Stomach smooth muscle (tissue), 2 donors: ENCODE results near the gene NLRC4.
"Not testable (repeated sequence)": the region's sequence is repeated elsewhere in the genome, so short reads cannot be mapped to it uniquely, and the experiment has no call there.

Source experiments
- H3K27ac ChIP-seq: one replicate; pipeline ENCODE4 v1.7.0; 2013; ENCODE audit warnings: mild to moderate bottlenecking, low read length, inconsistent platforms
- H3K27me3 ChIP-seq, 2 donors: one replicate each; pipeline ENCODE4 v1.7.0; 2013; ENCODE audit warnings: low read length in 2 of 2; ENCODE audit not compliant: insufficient read depth in 2 of 2, control insufficient read depth in 1 of 2
- H3K36me3 ChIP-seq, 2 donors: one replicate each; pipeline ENCODE4 v1.7.0; 2013; ENCODE audit warnings: low read length in 2 of 2; ENCODE audit not compliant: control insufficient read depth in 2 of 2, insufficient read depth in 2 of 2
- H3K4me1 ChIP-seq: one replicate; pipeline ENCODE4 v1.7.0; 2013; ENCODE audit warnings: low read length; ENCODE audit not compliant: control insufficient read depth, insufficient read depth
- H3K4me3 ChIP-seq, 2 donors: one replicate each; pipeline ENCODE4 v1.7.0; 2013; ENCODE audit warnings: low read length in 2 of 2
- H3K9ac ChIP-seq, 2 donors: one replicate each; pipeline ENCODE4 v1.7.0; 2013; ENCODE audit warnings: low read length in 2 of 2, mild to moderate bottlenecking in 1 of 2
- H3K9me3 ChIP-seq, 2 donors: one replicate each; pipeline ENCODE4 v1.7.0; 2013; ENCODE audit warnings: low read length in 2 of 2; ENCODE audit not compliant: control insufficient read depth in 2 of 2
- donor health status: healthy.
- donor health status: Pancreatic carcinoma.

Gene NLRC4

GRCh38 chr2:32264422-32265105, at the start of gene NLRC4:
Gene NLRC4, minus strand, starts transcription at chr2:32264886. Its CDS starts 8,111 bp downstream, at chr2:32256775.
- H3K27me3 ChIP-seq: peaks cover 0 to 2% of the 10 kb centered on the region in 2 donors
- no peak within 1 kb of the TSS for H3K9ac ChIP-seq
- H3K9me3 ChIP-seq: no peaks in the 10 kb centered on the region
- H3K36me3 ChIP-seq: no peaks in the 10 kb centered on the region
- H3K4me1 ChIP-seq: no peaks in the 10 kb centered on the region
- H3K27ac ChIP-seq: no peak within 1 kb of the TSS
- H3K4me3 ChIP-seq: no peak within 1 kb of the TSS

GRCh38 chr2:32310577-32310976, 45.9 kb upstream of the NLRC4 start:
- H3K27ac ChIP-seq: no peak overlapping the region
- H3K4me1 ChIP-seq: no peaks in the 10 kb centered on the region
- no peak overlapping the region for H3K9ac ChIP-seq
- H3K36me3 ChIP-seq: peaks cover 0 to 2% of the 10 kb centered on the region in 2 donors
- no peak overlapping the region for H3K4me3 ChIP-seq
- H3K9me3 ChIP-seq: no peaks in the 10 kb centered on the region
- no peaks in the 10 kb centered on the region for H3K27me3 ChIP-seq

GRCh38 chr2:32293966-32294562, 29.4 kb upstream of the NLRC4 start:
- not testable (repeated sequence) for H3K27me3 ChIP-seq, H3K4me3 ChIP-seq, H3K9ac ChIP-seq, H3K4me1 ChIP-seq, H3K9me3 ChIP-seq, H3K36me3 ChIP-seq, H3K27ac ChIP-seq

- not testable (repeated sequence) for H3K27ac ChIP-seq, H3K4me1 ChIP-seq, H3K27me3 ChIP-seq, H3K9me3 ChIP-seq, H3K36me3 ChIP-seq, H3K4me3 ChIP-seq, H3K9ac ChIP-seq
Measured at GRCh38 chr2:32293493-32293892, 28.8 kb upstream of the NLRC4 start.

- H3K9me3 ChIP-seq: no peaks in the 10 kb centered on the region
- H3K27me3 ChIP-seq: no peaks in the 10 kb centered on the region
- no peaks in the 10 kb centered on the region for H3K4me1 ChIP-seq
- H3K9ac ChIP-seq: no peak overlapping the region
- H3K27ac ChIP-seq: no peak overlapping the region
- no peak overlapping the region for H3K4me3 ChIP-seq
- peaks cover 5 to 6% of the 10 kb centered on the region in 2 donors for H3K36me3 ChIP-seq
Measured at GRCh38 chr2:32291746-32292145, 27.1 kb upstream of the NLRC4 start.

GRCh38 chr2:32290000-32290339, 25.3 kb upstream of the NLRC4 start:
- Histone ChIP-seq H3K4me1 (no peaks in the 10 kb centered on the region), H3K27ac (no peak overlapping the region), H3K4me3 (no peak overlapping the region), H3K27me3 (no peaks in the 10 kb centered on the region), H3K9ac (no peak overlapping the region), H3K9me3 (no peaks in the 10 kb centered on the region), H3K36me3 (peaks cover under 1 to 3% of the 10 kb centered on the region in 2 donors)

GRCh38 chr2:32289165-32289999, 24.7 kb upstream of the NLRC4 start:
- no peaks in the 10 kb centered on the region for H3K27me3 ChIP-seq
- no peak overlapping the region for H3K27ac ChIP-seq
- H3K36me3 ChIP-seq: peaks cover 0 to 3% of the 10 kb centered on the region in 2 donors
- H3K9ac ChIP-seq: no peak overlapping the region
- H3K9me3 ChIP-seq: no peaks in the 10 kb centered on the region
- H3K4me3 ChIP-seq: no peak overlapping the region
- no peaks in the 10 kb centered on the region for H3K4me1 ChIP-seq

- Histone ChIP-seq H3K36me3 (peaks cover 2 to 4% of the 10 kb centered on the region in 2 donors), H3K4me3 (no peak overlapping the region), H3K9me3 (no peaks in the 10 kb centered on the region), H3K27ac (no peak overlapping the region), H3K4me1 (no peaks in the 10 kb centered on the region), H3K9ac (no peak overlapping the region), H3K27me3 (no peaks in the 10 kb centered on the region)
Measured at GRCh38 chr2:32284321-32284720, 19.6 kb upstream of the NLRC4 start.

- Histone ChIP-seq H3K9ac (peak overlapping the region; percentile 93 to 98), H3K36me3 (peaks cover 2 to 4% of the 10 kb centered on the region in 2 donors), H3K4me3 (peak overlapping the region; percentile 98), H3K27ac (peak overlapping the region; percentile 38), H3K4me1 (no peaks in the 10 kb centered on the region), H3K9me3 (no peaks in the 10 kb centered on the region), H3K27me3 (no peaks in the 10 kb centered on the region)
Measured at GRCh38 chr2:32278478-32278853, 13.8 kb upstream of the NLRC4 start.

- peaks cover 2 to 4% of the 10 kb centered on the region in 2 donors for H3K36me3 ChIP-seq
- H3K9ac ChIP-seq: peak within 1 kb of the TSS; percentile 93 to 98
- no peaks in the 10 kb centered on the region for H3K27me3 ChIP-seq
- no peaks in the 10 kb centered on the region for H3K9me3 ChIP-seq
- peak within 1 kb of the TSS; percentile 98 for H3K4me3 ChIP-seq
- no peaks in the 10 kb centered on the region for H3K4me1 ChIP-seq
- H3K27ac ChIP-seq: peak within 1 kb of the TSS; percentile 38
Measured at GRCh38 chr2:32277674-32278477, 13.2 kb upstream of the NLRC4 start, which contains the start of gene YIPF4. Gene YIPF4, plus strand, starts transcription at chr2:32277904. Its CDS starts 252 bp downstream, at chr2:32278156.
